Gastrocnemius medialis (tissue), 4 donors: ENCODE data around the gene CAPZA2.

Experiments used
- CTCF ChIP-seq, 5 experiments: fragments of 450-650 bp in 3 of 5; fragments of 200-600 bp in 2 of 5; sonication (generic) in 2 of 5; IDR thresholded peaks in 4 of 5; conservative IDR thresholded peaks in 1 of 5; 1 replicate in 4 of 5; 2 replicates in 1 of 5; pipeline ENCODE4 v1.5.1; 2016 to 2019; ENCODE audit warnings: antibody characterized with exemption in 5 of 5, mild to moderate bottlenecking in 3 of 5, moderate library complexity in 3 of 5
- POLR2A ChIP-seq, 2 donors: fragments of 450-650 bp; IDR thresholded peaks; one replicate each; pipeline ENCODE4 v1.6.1; 2017; ENCODE audit warnings: antibody characterized with exemption in 2 of 2, mild to moderate bottlenecking in 2 of 2, moderate library complexity in 2 of 2

GRCh38 chr7:116843378-116843777, 19.0 kb upstream of the CAPZA2 start:
- TF ChIP-seq CTCF (IDR thresholded peaks at IDR 0.05 in 4 of 5, conservative IDR thresholded peaks at IDR 0.05 in 1 of 5), result no peak
- no peak for TF ChIP-seq POLR2A (IDR thresholded peaks at IDR 0.05)
